Brain microvascular endothelial cell (primary cell): ENCODE results near the gene PLXNA3.

Experiments
- DNase-seq: peaks from one replicate; pipeline ENCODE4 v3.0.0-alpha.2; 2020
- H3K27ac ChIP-seq: fragments of 250-450 bp; sonication (Bioruptor Pico); 2 replicates; pipeline ENCODE4 v1.5.1; 2020; ENCODE audit warnings: mild to moderate bottlenecking, moderate library complexity
- H3K27me3 ChIP-seq: fragments of 250-450 bp; sonication (Bioruptor Pico); replicated peaks from 2 replicates; pipeline ENCODE4 v1.5.1; 2020; ENCODE audit warnings: mild to moderate bottlenecking
- H3K36me3 ChIP-seq: fragments of 250-450 bp; sonication (Bioruptor Pico); replicated peaks from 2 replicates; pipeline ENCODE4 v1.5.1; 2020; ENCODE audit warnings: mild to moderate bottlenecking
- H3K4me3 ChIP-seq: 2 replicates; pipeline ENCODE4 v1.5.1; 2011; ENCODE audit warnings: low read depth, mild to moderate bottlenecking, control low read depth, low read length, moderate library complexity
- in situ Hi-C: cut with HindIII; loops from 2 replicates; pipeline ENCODE4 v1.10.0; 2017; ENCODE audit warnings: low sequenced_read_pairs, low pct_ligation_motif_present
- TF ChIP-seq, protein P1 (sequence below): IDR thresholded peaks from 2 replicates; pipeline ENCODE4 v1.5.1; 2011; ENCODE audit warnings: low read depth, mild to moderate bottlenecking, moderate library complexity, low read length, control low read depth, inconsistent platforms; ENCODE audit errors: missing control alignments

The PLXNA3 gene

DNA sequence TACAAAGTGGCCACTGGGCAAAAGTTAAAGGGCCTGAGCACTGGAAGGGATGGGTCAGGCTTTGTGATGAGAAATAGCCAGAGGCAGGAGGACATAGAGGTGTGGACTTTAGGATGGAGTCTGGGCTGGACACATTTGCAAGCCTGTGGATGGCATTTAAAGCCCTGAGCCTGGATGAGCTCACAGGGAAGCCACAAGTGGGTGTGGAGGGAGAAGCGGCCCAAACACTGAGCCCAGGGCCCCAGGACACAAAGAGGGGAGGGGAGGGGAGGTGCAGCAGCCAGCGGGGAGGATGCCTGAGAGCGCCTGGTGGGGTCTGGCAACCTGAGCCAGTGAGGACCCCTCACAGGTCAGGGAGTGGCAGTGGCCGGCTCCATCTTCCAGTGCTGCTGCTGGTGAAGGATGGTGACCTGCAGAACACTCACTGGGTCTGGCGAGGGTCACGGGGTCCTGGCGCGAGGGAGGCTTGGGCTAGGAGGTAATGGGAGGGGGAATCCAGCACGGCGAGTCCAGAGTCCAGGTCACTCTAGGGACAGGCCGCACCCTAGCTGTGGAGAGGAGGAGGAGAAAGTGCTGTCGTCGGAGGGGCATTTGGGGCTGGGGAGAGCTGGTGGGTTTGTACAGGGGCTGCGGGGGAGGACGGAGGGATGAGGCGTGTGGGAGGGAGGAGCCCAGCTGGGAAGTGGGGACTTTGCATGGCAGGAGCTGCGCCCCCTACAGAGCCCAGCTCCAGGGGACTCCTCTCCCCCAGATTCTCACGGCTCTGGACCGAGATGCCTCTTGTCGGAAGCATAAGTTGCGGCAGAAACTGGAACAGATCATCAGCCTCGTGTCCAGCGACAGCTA lies 14.0 kb downstream of the PLXNA3 start:
- peaks cover 10% of the 10 kb centered on the region for H3K36me3 ChIP-seq

DNA sequence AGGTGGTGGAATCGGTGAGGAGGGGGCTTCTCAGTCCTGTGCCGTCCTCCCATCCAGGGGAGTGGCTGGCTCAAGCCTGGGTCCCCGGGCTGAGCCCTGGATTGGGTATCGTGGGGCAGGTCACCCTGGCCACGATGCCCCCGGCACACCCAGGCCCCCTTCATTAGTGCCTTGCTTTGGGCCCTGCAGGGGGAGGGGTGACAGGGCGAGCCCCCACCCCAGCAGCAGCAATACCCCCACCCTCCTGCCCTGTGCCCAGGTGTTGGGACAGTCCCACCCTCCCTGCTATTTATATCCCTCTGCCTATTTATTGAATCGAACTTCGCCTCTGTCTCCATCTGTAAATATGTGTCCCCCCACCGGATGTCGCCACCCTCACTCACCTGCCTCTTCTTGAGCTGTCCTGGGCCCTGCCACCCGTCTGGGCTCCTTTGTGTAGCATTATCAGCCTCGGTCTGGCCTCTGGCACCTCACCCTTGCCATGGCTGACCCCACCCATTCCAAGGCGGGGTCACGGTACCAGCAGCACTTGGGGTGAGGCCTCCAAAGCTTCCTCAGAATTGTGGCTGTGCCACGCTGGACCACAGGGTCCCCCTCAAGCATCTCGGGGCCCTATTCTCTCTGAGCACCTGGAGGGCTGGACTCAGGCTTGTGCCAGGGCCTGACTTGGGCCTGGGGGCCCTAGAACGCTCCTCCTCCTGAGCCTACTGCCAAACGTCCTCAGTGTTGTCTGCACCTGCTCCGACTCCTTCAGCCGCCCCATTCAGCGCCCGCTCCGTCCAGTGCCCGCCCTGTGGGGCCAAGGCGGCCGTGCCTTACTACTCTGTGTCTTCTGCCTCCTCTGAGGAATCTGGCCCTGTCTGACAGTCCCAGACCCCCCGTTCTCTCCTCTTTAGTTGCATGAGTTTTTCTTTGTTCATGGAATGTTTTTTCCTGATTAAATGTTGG lies 14.9 kb downstream of the PLXNA3 start:
- TF ChIP-seq, protein P1, sequence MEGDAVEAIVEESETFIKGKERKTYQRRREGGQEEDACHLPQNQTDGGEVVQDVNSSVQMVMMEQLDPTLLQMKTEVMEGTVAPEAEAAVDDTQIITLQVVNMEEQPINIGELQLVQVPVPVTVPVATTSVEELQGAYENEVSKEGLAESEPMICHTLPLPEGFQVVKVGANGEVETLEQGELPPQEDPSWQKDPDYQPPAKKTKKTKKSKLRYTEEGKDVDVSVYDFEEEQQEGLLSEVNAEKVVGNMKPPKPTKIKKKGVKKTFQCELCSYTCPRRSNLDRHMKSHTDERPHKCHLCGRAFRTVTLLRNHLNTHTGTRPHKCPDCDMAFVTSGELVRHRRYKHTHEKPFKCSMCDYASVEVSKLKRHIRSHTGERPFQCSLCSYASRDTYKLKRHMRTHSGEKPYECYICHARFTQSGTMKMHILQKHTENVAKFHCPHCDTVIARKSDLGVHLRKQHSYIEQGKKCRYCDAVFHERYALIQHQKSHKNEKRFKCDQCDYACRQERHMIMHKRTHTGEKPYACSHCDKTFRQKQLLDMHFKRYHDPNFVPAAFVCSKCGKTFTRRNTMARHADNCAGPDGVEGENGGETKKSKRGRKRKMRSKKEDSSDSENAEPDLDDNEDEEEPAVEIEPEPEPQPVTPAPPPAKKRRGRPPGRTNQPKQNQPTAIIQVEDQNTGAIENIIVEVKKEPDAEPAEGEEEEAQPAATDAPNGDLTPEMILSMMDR: no peak
- Histone ChIP-seq H3K36me3 (peaks cover 10% of the 10 kb centered on the region), H3K27ac (no peak overlapping the region), H3K4me3 (no peak overlapping the region), H3K27me3 (no peaks in the 10 kb centered on the region)
- DNase-seq: no peak
- in situ Hi-C loops: no loop called here

More for the DNA sequence above, 14.0 kb downstream of the PLXNA3 start:
- TF ChIP-seq, protein P1: no peak
- no peak overlapping the region for H3K4me3 ChIP-seq
- no peak for DNase-seq
- in situ Hi-C loops: no loop called here
- H3K27ac ChIP-seq: no peak overlapping the region
- H3K27me3 ChIP-seq: no peaks in the 10 kb centered on the region

DNA sequence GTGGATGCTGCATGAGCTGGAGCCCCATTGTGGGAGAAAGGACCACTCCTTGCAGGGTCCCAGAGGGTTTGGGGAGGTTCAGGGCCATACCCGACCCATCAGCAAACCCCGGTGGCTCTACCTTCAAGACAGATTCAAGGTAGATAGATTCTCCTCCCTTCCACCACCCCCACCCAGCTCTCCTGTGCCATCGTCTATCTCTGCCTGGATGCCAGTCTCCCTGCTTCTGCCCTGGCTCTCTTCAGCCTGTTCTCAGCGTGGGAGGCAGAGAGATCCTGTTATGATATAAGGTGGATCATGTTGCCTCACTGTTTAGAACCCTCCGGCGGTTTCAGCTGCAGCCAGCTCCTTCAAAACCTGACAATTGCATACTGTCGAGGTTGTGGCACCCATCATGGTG lies 15.6 kb downstream of the PLXNA3 start:
- no peak for DNase-seq
- Histone ChIP-seq H3K36me3 (peaks cover 10% of the 10 kb centered on the region), H3K27me3 (no peaks in the 10 kb centered on the region), H3K27ac (no peak overlapping the region), H3K4me3 (no peak overlapping the region)
- in situ Hi-C loops: no loop called here
- TF ChIP-seq, protein P1: no peak

DNA sequence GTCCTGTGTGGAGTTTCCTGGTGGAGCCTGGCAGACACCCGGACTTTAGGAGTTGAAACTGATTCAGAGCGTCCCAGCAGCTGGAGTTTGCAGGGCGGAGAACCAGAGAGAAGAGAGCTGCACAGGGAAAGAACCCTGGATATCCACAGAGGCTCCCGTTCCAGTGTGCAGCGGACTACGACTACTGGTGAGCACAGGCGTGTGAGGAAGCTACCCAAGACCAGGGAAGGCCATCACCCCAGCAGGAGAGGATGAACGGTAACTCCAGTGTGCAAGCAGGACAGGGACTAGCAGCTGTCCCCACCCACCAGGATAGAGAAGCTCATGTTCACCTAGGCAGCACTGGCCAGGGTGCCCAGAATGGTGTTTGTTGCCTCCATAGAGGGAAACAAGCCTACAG lies 18.7 kb downstream of the PLXNA3 start:
- no peak overlapping the region for H3K4me3 ChIP-seq
- H3K27me3 ChIP-seq: no peaks in the 10 kb centered on the region
- no peak overlapping the region for H3K27ac ChIP-seq
- in situ Hi-C loops: no loop called here
- peaks cover 4% of the 10 kb centered on the region for H3K36me3 ChIP-seq
- no peak for DNase-seq
- TF ChIP-seq, protein P1: no peak

DNA sequence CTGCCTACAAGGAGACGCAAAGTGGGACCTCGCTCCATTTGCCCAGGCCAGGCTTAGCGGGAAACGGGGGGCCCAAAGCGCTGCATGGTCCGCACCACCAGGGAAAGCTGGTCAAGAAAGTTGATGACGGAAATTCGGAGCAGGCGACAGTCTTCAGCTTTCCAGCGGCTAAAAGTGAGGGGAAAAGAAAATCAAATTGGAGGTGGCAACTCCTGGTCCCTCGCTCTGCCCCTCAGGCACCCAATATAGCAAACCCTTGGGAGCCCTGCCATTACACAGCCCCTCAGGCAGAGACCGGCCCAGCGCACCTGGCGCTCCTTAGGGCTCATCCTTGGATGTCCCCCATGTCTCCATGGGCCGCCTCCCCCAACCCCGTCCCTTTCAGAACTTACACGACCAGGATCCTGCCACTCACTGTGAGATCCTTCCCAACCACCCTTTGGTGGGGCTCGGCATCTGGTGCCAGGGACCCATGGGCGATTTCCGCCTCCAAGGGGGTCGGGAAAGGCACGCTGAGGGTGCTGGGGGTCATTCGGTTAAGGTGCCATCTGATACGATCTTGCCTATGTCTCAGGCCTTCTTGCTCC lies 19.9 kb downstream of the PLXNA3 start:
- TF ChIP-seq, protein P1: no peak

More for the DNA sequence above, 19.9 kb downstream of the PLXNA3 start:
- in situ Hi-C loops: no loop called here
- no peaks in the 10 kb centered on the region for H3K27me3 ChIP-seq
- H3K36me3 ChIP-seq: peaks cover 3% of the 10 kb centered on the region
- peak overlapping the region; percentile 51 for H3K4me3 ChIP-seq
- no peak overlapping the region for H3K27ac ChIP-seq
- DNase-seq: no peak
